ENCODE measurements around the gene NPHS1.

- TF ChIP-seq CTCF (conservative IDR thresholded peaks at IDR 0.05 in 1 of 2, IDR thresholded peaks at IDR 0.05 in 1 of 2; ENCODE audit: extremely low read depth in 1 of 2, insufficient read depth in 1 of 2, low read depth in 1 of 2, low read length in 2 of 2), result no peak
- no peak for TF ChIP-seq EZH2 (IDR thresholded peaks at IDR 0.05; ENCODE audit: borderline replicate concordance, low read length)
These were observed 55.4 kb downstream of the NPHS1 start for GRCh38 chr19:35796645-35797542.
